Karpas-422 (cell line): ENCODE data around the gene EPS8L1. TPM values are rescaled to one million over a fixed set of nuclear protein-coding genes. Genes with fewer than 3 reads are reported as not detected.

Experiments
- DNase-seq: peaks from one replicate; pipeline ENCODE4 v3.0.0-alpha.2; 2015
- H2AFZ ChIP-seq: fragments of 200-600 bp; sonication (generic); 2 replicates; pipeline ENCODE4 v1.6.1; 2014; ENCODE audit warnings: antibody characterized with exemption, low read length, mixed read lengths
- H3K27ac ChIP-seq: fragments of 200-600 bp; sonication (generic); 2 replicates; pipeline ENCODE4 v1.5.1; 2014; ENCODE audit warnings: mild to moderate bottlenecking, low read length, moderate library complexity
- H3K27me3 ChIP-seq: fragments of 200-600 bp; sonication (generic); 2 replicates; pipeline ENCODE4 v1.6.1; 2014; ENCODE audit warnings: low read length, mixed read lengths
- H3K36me3 ChIP-seq: fragments of 200-600 bp; sonication (generic); 2 replicates; pipeline ENCODE4 v1.6.1; 2014; ENCODE audit warnings: low read length, mixed read lengths; ENCODE audit not compliant: insufficient read depth
- H3K4me1 ChIP-seq: fragments of 200-600 bp; sonication (generic); 2 replicates; pipeline ENCODE4 v1.6.1; 2014; ENCODE audit warnings: mild to moderate bottlenecking, low read length, mixed read lengths
- H3K4me2 ChIP-seq: fragments of 200-600 bp; sonication (generic); 2 replicates; pipeline ENCODE4 v1.6.1; 2014; ENCODE audit warnings: low read length, low read depth, mild to moderate bottlenecking; ENCODE audit not compliant: poor library complexity, severe bottlenecking
- H3K4me3 ChIP-seq: fragments of 200-600 bp; sonication (generic); 2 replicates; pipeline ENCODE4 v1.5.1; 2014; ENCODE audit warnings: mild to moderate bottlenecking, antibody characterized with exemption, low read length, mixed read lengths
- H3K79me2 ChIP-seq: fragments of 200-600 bp; sonication (generic); 2 replicates; pipeline ENCODE4 v1.6.1; 2014; ENCODE audit warnings: mild to moderate bottlenecking, low read length, mixed read lengths
- H3K9ac ChIP-seq: fragments of 200-600 bp; sonication (generic); 2 replicates; pipeline ENCODE4 v1.6.0; 2014; ENCODE audit warnings: low read length
- H3K9me2 ChIP-seq: fragments of 200-600 bp; sonication (generic), shearing (Covaris generic); replicated peaks from 2 replicates; pipeline ENCODE4 v1.6.0; 2014; ENCODE audit warnings: mild to moderate bottlenecking, low read length, moderate library complexity; ENCODE audit not compliant: insufficient read depth
- H3K9me3 ChIP-seq: fragments of 300-700, 200-600 bp; sonication (generic); 2 replicates; pipeline ENCODE4 v1.6.1; 2014; ENCODE audit warnings: low read length, mixed read lengths
- H4K20me1 ChIP-seq: fragments of 200-600 bp; sonication (generic); 2 replicates; pipeline ENCODE4 v1.6.1; 2014; ENCODE audit warnings: mild to moderate bottlenecking, antibody characterized with exemption, low read length, low read depth; ENCODE audit not compliant: insufficient read depth
- total RNA-seq: library from RNA; depleted of rRNA; stranded (reverse); fragments of >200 nt; shearing (Covaris generic); gene quantifications from 2 replicates; pipeline ENCODE4 v1.2.3, GENCODE V29; 2014; ENCODE audit warnings: low replicate concordance

EPS8L1 gene
- total RNA-seq, 1 experiment from 2014 or later = not detected

DNA sequence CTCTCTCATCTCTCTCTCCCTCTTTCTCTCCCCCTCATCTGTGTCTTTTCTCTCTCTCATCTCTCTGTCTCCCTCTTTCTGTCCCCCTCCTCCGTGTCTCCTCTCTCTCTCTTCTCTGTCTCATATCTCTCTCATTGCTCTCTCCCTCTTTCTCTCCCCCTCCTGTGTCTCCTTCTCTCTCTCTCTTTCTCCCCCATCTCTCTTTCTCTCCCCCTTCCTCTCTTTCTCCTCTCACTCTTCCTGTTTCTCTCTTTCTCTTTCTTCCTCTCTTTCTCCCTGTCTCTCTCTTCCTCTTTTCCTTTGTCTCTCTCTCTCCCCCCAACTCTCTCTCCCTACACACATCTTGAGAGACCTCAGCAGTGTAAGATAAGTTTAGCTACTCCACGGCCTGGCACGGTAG lies 7.8 kb upstream of the EPS8L1 start:
- peaks cover 16% of the 10 kb centered on the region; the same call in 1 of the 2 replicates for H4K20me1 ChIP-seq
- no peak for DNase-seq
- no peaks in the 10 kb centered on the region for H3K27me3 ChIP-seq
- no peak overlapping the region for H3K9ac ChIP-seq
- no peak overlapping the region for H3K27ac ChIP-seq
- no peaks in the 10 kb centered on the region for H3K4me1 ChIP-seq
- H3K36me3 ChIP-seq = no peaks in the 10 kb centered on the region
- no peaks in the 10 kb centered on the region for H3K9me3 ChIP-seq
- no peak overlapping the region for H3K4me3 ChIP-seq
- no peaks in the 10 kb centered on the region for H3K9me2 ChIP-seq
- H2AFZ ChIP-seq = no peak overlapping the region
- no peak overlapping the region for H3K4me2 ChIP-seq
- 0 out of 2 replicates have a peak, but pooled peaks cover under 1% of the 10 kb centered on the region for H3K79me2 ChIP-seq

DNA sequence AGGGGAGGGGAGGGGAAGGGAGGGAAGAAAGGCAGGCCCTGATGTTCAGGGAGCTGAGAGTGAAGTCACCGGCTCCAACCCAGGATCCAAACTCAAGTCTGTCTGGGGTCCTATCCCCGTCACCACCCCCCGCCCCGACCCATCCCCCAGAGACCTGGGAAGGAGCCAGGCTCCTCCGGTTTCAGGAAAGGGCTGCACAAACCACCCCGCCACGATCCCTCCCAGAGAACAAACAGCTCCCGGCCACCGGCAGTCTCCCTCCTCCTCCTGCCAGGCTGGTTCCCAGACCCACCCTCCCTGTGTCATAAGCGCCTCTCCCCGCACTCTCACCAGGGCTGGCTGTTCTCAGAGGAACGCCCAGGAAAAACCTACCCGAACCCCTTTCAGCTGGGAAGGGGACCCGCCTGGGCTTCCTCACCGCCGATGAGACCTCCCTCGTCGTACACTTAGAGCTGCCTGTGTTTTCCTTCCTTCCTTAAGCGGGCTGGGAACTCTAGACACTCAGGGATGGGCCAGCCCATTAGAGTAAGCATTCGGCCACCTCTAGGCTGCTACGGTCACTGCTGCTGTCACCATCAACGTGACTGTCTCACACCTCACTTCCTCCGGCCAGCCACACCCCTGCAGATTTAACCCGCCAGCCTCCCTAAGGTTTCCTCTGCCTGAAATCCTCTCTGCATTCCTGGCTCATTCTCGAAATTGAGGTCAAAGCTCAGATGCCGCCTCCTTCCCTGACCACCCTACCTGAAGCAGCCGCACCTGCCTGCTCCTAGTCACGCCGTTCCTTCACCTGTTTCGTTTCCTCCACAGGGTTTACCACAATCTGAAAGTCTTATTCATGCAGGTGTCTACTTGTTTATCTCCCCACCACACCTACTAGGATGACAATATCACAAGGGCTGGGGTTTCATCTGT lies 6.5 kb upstream of the EPS8L1 start:
- no peaks in the 10 kb centered on the region for H3K9me2 ChIP-seq
- no peaks in the 10 kb centered on the region for H3K9me3 ChIP-seq
- no peak overlapping the region for H3K4me3 ChIP-seq
- H3K4me1 ChIP-seq = no peaks in the 10 kb centered on the region
- no peaks in the 10 kb centered on the region for H3K27me3 ChIP-seq
- no peaks in the 10 kb centered on the region for H3K36me3 ChIP-seq
- peaks cover 12% of the 10 kb centered on the region; the same call in 1 of the 2 replicates for H4K20me1 ChIP-seq
- no peak overlapping the region for H3K9ac ChIP-seq
- H3K79me2 ChIP-seq = no peaks in the 10 kb centered on the region
- H3K27ac ChIP-seq = no peak overlapping the region
- no peak overlapping the region for H2AFZ ChIP-seq
- no peak overlapping the region for H3K4me2 ChIP-seq
- DNase-seq = no peak

DNA sequence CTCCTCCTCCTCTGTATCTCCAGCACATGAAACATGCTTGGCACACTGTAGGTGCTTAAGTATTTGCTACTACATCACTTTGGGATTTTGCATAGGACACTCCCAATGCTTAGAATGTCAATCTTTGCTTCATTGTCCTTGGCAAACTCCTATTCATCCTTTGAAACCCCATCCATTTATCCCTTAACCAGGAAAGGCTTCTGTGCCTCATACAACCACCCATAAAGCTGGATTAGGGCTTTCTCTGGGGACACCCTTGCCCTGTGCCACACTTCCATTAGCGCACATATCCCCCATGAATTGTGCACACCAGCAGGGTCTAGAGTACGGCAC lies 5.8 kb upstream of the EPS8L1 start:
- no peaks in the 10 kb centered on the region for H3K4me1 ChIP-seq
- no peaks in the 10 kb centered on the region for H3K9me2 ChIP-seq
- H3K27me3 ChIP-seq = no peaks in the 10 kb centered on the region
- H3K27ac ChIP-seq = no peak overlapping the region
- H2AFZ ChIP-seq = no peak overlapping the region
- peaks cover 12% of the 10 kb centered on the region; the same call in 1 of the 2 replicates for H4K20me1 ChIP-seq
- DNase-seq = no peak
- H3K9me3 ChIP-seq = no peaks in the 10 kb centered on the region
- H3K4me2 ChIP-seq = no peak overlapping the region
- H3K9ac ChIP-seq = no peak overlapping the region
- no peak overlapping the region for H3K4me3 ChIP-seq
- no peaks in the 10 kb centered on the region for H3K36me3 ChIP-seq
- no peaks in the 10 kb centered on the region for H3K79me2 ChIP-seq

DNA sequence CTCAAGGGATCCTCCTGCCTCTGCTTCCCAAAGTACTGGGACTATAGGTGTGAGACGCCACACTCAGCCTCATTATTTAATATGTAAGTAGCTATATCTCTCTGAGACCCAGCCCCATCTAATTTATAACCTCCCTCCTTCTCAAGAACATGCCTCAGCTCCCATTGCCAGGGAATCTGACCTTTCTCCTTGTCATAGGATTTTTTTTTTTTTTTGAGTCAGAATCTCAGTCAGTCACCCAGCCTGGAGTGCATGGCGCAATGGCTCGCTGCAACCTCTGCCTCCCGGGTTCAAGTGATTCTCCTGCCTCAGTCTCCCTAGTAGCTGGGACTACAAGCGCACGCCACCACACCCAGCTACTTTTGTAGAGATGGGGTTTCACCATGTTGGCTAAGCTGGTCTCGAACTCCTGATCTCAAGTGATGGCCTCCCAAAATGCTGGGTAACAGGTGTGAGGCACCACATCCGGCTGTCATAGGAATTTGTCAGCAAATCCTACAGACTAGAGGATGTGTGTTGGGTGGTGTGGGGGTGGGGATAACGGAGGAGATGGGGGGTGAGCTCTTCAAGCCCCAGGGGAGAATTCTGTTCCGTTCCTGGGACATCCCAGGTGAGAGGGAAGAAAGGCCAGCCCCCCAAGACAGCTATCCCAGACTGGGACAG lies 5.1 kb upstream of the EPS8L1 start:
- H3K9me3 ChIP-seq = no peaks in the 10 kb centered on the region
- H3K4me2 ChIP-seq = no peak overlapping the region
- H3K27me3 ChIP-seq = no peaks in the 10 kb centered on the region

DNA sequence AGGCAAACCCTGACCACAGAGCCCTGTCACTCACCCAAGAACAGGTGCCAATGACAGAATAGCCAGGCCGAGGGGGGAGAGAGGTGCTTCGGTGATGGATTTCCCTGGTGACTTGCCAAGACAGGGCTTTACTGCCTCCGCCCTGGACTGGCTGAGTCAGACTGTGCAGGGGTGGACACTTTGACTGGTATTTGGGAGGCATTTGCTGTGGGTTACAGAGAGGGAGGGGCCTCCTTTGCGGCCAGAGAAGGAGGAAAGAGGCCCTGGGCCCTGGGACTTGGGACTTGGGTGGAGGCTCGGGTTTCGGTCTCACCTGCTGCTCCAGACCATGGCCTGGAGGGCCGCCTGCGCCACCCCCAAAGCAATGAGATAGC lies 4.6 kb upstream of the EPS8L1 start:
- Histone ChIP-seq H3K27ac (no peak overlapping the region), H3K36me3 (no peaks in the 10 kb centered on the region), H4K20me1 (peaks cover 12% of the 10 kb centered on the region; the same call in 1 of the 2 replicates), H3K27me3 (no peaks in the 10 kb centered on the region), H3K4me3 (no peak overlapping the region), H3K9ac (no peak overlapping the region), H3K79me2 (no peaks in the 10 kb centered on the region), H3K4me2 (no peak overlapping the region), H3K4me1 (no peaks in the 10 kb centered on the region), H2AFZ (no peak overlapping the region), H3K9me3 (no peaks in the 10 kb centered on the region), H3K9me2 (no peaks in the 10 kb centered on the region)
- DNase-seq = no peak

More for the DNA sequence above, 5.1 kb upstream of the EPS8L1 start:
- H3K79me2 ChIP-seq = no peaks in the 10 kb centered on the region
- DNase-seq = no peak
- H3K4me1 ChIP-seq = no peaks in the 10 kb centered on the region
- no peak overlapping the region for H3K27ac ChIP-seq
- no peak overlapping the region for H2AFZ ChIP-seq
- no peak overlapping the region for H3K9ac ChIP-seq
- no peaks in the 10 kb centered on the region for H3K36me3 ChIP-seq
- H3K4me3 ChIP-seq = no peak overlapping the region
- H3K9me2 ChIP-seq = no peaks in the 10 kb centered on the region
- peaks cover 12% of the 10 kb centered on the region; the same call in 1 of the 2 replicates for H4K20me1 ChIP-seq

DNA sequence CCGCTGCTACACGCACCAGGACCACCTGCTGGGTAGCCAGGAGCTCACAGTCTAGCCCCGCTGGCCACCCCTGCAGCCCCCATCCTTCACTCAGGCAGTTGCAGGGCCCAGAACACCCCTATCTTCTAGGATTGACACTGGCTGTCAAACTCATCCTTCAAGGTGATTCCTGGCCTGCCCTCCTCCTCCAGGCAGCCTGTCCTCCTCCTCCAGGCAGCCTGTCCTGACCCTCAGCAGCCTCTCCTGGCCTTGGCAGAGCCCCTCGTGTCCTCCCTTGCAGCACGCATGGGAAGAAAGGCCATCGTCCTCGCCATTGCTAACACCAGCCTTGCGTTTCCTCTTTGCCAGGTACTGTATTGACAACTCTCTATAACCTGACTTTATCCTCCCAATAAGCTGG lies 3.8 kb upstream of the EPS8L1 start:
- Histone ChIP-seq H3K4me3 (no peak overlapping the region), H3K79me2 (no peaks in the 10 kb centered on the region), H3K4me2 (no peak overlapping the region), H3K9ac (no peak overlapping the region), H4K20me1 (peaks cover 13% of the 10 kb centered on the region; the same call in 1 of the 2 replicates), H3K27ac (no peak overlapping the region), H3K9me2 (no peaks in the 10 kb centered on the region), H3K9me3 (no peaks in the 10 kb centered on the region), H3K4me1 (no peaks in the 10 kb centered on the region), H3K27me3 (no peaks in the 10 kb centered on the region), H3K36me3 (no peaks in the 10 kb centered on the region), H2AFZ (no peak overlapping the region)
- no peak for DNase-seq

DNA sequence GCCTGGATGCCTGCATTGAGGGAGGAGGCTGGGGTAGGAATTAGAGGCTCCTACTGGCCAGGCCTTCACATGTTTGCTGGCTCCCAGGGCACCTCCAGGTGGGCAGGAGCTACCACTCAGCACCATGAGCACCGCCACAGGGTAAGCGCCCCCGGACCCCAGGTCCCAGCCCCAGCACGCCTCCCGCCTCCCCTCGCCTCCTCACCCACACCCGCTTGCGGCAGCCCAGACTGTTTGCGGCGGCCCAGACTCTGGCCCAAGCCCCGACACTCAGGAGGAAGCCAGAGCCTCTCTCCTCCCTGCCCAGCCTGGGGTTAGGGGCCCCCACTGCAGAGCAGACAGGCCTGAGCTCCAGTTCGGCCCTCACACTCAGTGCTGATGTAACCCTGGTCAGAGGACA lies 652 bp downstream of the EPS8L1 start:
- Histone ChIP-seq H3K27me3 (no peaks in the 10 kb centered on the region), H3K9me3 (no peaks in the 10 kb centered on the region)
- no peak for DNase-seq

DNA sequence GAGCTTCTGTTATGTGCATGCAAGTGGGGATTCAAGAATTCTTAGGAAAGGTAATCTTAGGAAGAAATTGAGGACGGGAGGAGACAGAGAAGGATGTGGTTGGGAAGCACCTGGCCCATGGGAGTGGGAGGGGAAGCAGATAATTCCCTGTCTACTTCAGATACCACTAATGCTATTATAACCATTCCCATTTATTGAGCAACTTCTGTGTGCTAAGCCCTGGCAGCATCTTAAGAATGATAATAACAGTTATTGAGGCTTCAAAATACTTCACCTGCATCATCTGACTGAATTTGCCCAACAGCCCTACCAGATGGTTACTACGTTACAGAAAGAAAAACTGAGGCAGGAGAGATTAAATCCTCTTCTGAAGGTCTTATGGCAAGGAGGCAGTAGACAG lies 1.4 kb downstream of the EPS8L1 start:
- Histone ChIP-seq H3K27me3 (no peaks in the 10 kb centered on the region), H3K27ac (no peak overlapping the region), H3K4me1 (no peaks in the 10 kb centered on the region), H3K36me3 (peaks cover 18% of the 10 kb centered on the region), H3K79me2 (no peaks in the 10 kb centered on the region), H3K9me2 (no peaks in the 10 kb centered on the region), H2AFZ (no peak overlapping the region), H3K4me3 (no peak overlapping the region), H3K4me2 (no peak overlapping the region), H4K20me1 (0 out of 2 replicates have a peak, but pooled peaks cover 13% of the 10 kb centered on the region), H3K9me3 (no peaks in the 10 kb centered on the region), H3K9ac (no peak overlapping the region)
- DNase-seq = no peak

More for the DNA sequence above, 652 bp downstream of the EPS8L1 start:
- H4K20me1 ChIP-seq = 0 out of 2 replicates have a peak, but pooled peaks cover 13% of the 10 kb centered on the region
- H2AFZ ChIP-seq = no peak overlapping the region
- H3K4me2 ChIP-seq = no peak overlapping the region
- no peaks in the 10 kb centered on the region for H3K9me2 ChIP-seq
- no peak overlapping the region for H3K27ac ChIP-seq
- H3K79me2 ChIP-seq = no peaks in the 10 kb centered on the region
- no peak overlapping the region for H3K9ac ChIP-seq
- no peaks in the 10 kb centered on the region for H3K4me1 ChIP-seq
- H3K36me3 ChIP-seq = peaks cover 12% of the 10 kb centered on the region; the same call in 1 of the 2 replicates
- no peak overlapping the region for H3K4me3 ChIP-seq
